ENCODE measurements around the gene PLD1.

Gene PLD1

GRCh38 chr3:171553086-171553485 is 257.2 kb downstream of the PLD1 start:
- no peak for DNase-seq

GRCh38 chr3:171552531-171552930 is 257.8 kb downstream of the PLD1 start:
- no peak for DNase-seq

GRCh38 chr3:171551296-171551695 is 259.0 kb downstream of the PLD1 start:
- DNase-seq: no peak

Measured in amniotic stem cell (primary cell).